H1 (cell line): ENCODE results near the gene SPTBN4. TPM values are rescaled to one million over a fixed set of nuclear protein-coding genes. Genes with fewer than 3 reads are reported as not detected.

ENCODE experiments used
- CTCF ChIA-PET: fragments of 300-600 bp; sonication (Branson Sonifier 250); formaldehyde crosslinking; loops from one replicate; lab custom pipeline; 2021; ENCODE audit not compliant: partially characterized antibody; lab: Charles Lee
- POLR2A ChIA-PET: fragments of 300-600 bp; sonication (Branson Sonifier 250); formaldehyde crosslinking; loops from one replicate; lab custom pipeline; 2021; ENCODE audit warnings: inconsistent platforms; ENCODE audit not compliant: partially characterized antibody; lab: Charles Lee
- DNase-seq, 2 experiments: peaks; one replicate each; pipeline versions ENCODE4 v3.0.0 to v3.0.0-alpha.2; 2010 to 2022; ENCODE audit warnings: low spot score in 2 of 2, low read depth in 1 of 2, mixed read lengths in 1 of 2
- FAIRE-seq: peaks from 2 replicates; lab custom pipeline; 2011; peaks lifted over from hg19 to GRCh38; lab: Jason Lieb, UNC
- H2AFZ ChIP-seq: 2 replicates; pipeline ENCODE4 v1.8.1; 2012; ENCODE audit warnings: low read length, inconsistent platforms
- H2AK5ac ChIP-seq: 2 replicates; pipeline ENCODE4 v1.6.1; 2013; ENCODE audit warnings: low read depth, low read length
- H2BK120ac ChIP-seq: replicated peaks from 2 replicates; pipeline ENCODE3; 2013; ENCODE audit warnings: low read depth, low read length, inconsistent platforms
- H2BK12ac ChIP-seq: 2 replicates; pipeline ENCODE4 v1.6.1; 2013; ENCODE audit warnings: low read depth, low read length
- H2BK15ac ChIP-seq: 2 replicates; pipeline ENCODE4 v1.6.1; 2013; ENCODE audit warnings: low read length
- H2BK20ac ChIP-seq: 2 replicates; pipeline ENCODE4 v1.6.1; 2013; ENCODE audit warnings: low read length
- H2BK5ac ChIP-seq: 2 replicates; pipeline ENCODE4 v1.6.1; 2013; ENCODE audit warnings: low read depth, low read length
- H3K14ac ChIP-seq: 2 replicates; pipeline ENCODE4 v1.6.1; 2013; ENCODE audit warnings: inconsistent platforms; ENCODE audit not compliant: insufficient read length
- H3K18ac ChIP-seq: 2 replicates; pipeline ENCODE4 v1.6.1; 2013; ENCODE audit warnings: low read length; ENCODE audit errors: extremely low read depth
- H3K23ac ChIP-seq: 2 replicates; pipeline ENCODE4 v1.6.1; 2013; ENCODE audit warnings: inconsistent platforms; ENCODE audit not compliant: insufficient read length
- H3K23me2 ChIP-seq: 2 replicates; pipeline ENCODE4 v1.6.1; 2013; ENCODE audit warnings: low read depth, low read length
- H3K27ac ChIP-seq: 2 replicates; pipeline ENCODE4 v1.6.1; 2011; ENCODE audit warnings: low read depth, low read length, inconsistent platforms
- H3K27me3 ChIP-seq, 4 experiments: replicated peaks in 1 of 4; 1 replicate in 1 of 4; 2 replicates in 3 of 4; pipeline versions ENCODE4 v1.6.1 to v1.8.1; 2011 to 2013; ENCODE audit warnings: low read length in 3 of 4, mild to moderate bottlenecking in 3 of 4, inconsistent platforms in 2 of 4, mixed read lengths in 2 of 4, moderate library complexity in 1 of 4; ENCODE audit not compliant: control insufficient read depth in 3 of 4, insufficient read depth in 3 of 4; ENCODE audit errors: extremely low read depth in 1 of 4
- H3K36me3 ChIP-seq, 4 experiments: 2 replicates each; pipeline versions ENCODE4 v1.6.1 to v1.8.1; 2011 to 2013; ENCODE audit warnings: mild to moderate bottlenecking in 4 of 4, low read length in 3 of 4, moderate library complexity in 2 of 4, control low read depth in 1 of 4, inconsistent platforms in 1 of 4; ENCODE audit not compliant: insufficient read depth in 4 of 4, control insufficient read depth in 2 of 4
- H3K4ac ChIP-seq: replicated peaks from 2 replicates; pipeline ENCODE3; 2013; ENCODE audit warnings: low read length, low read depth, mixed read lengths, inconsistent platforms; ENCODE audit not compliant: insufficient read length
- H3K4me1 ChIP-seq, 4 experiments: replicated peaks in 1 of 4; 1 replicate in 1 of 4; 2 replicates in 3 of 4; pipeline versions ENCODE4 v1.6.1 to v1.8.1; 2011 to 2013; ENCODE audit warnings: low read length in 3 of 4, inconsistent platforms in 2 of 4, mixed read lengths in 1 of 4; ENCODE audit not compliant: insufficient read depth in 4 of 4, control insufficient read depth in 3 of 4
- H3K4me2 ChIP-seq, 2 experiments: 2 replicates each; pipeline versions ENCODE4 v1.6.1 to v1.8.1; 2011 to 2013; ENCODE audit warnings: low read depth in 2 of 2, low read length in 2 of 2, control low read depth in 1 of 2, inconsistent platforms in 1 of 2, mild to moderate bottlenecking in 1 of 2; ENCODE audit not compliant: insufficient read depth in 1 of 2
- H3K4me3 ChIP-seq, 4 experiments: fragments of 200-600, 300-600 bp in 1 of 4; sonication (generic), shearing (Covaris generic), sonication (Bioruptor Twin) in 1 of 4; 2 replicates each; pipeline versions ENCODE4 v1.5.1 to v1.8.1; 2011 to 2016; ENCODE audit warnings: low read length in 4 of 4, low read depth in 3 of 4, control low read depth in 2 of 4, inconsistent platforms in 2 of 4, mild to moderate bottlenecking in 2 of 4, mixed read lengths in 1 of 4, moderate library complexity in 1 of 4; ENCODE audit not compliant: insufficient read depth in 2 of 4; ENCODE audit errors: extremely low read depth in 1 of 4
- H3K56ac ChIP-seq: replicated peaks from 2 replicates; pipeline ENCODE3; 2013; ENCODE audit warnings: low read depth, mild to moderate bottlenecking, mixed read lengths, low read length, inconsistent platforms; ENCODE audit not compliant: insufficient read length
- H3K79me1 ChIP-seq: 2 replicates; pipeline ENCODE4 v1.6.1; 2013; ENCODE audit warnings: low read depth, low read length, control low read depth
- H3K79me2 ChIP-seq, 2 experiments: 2 replicates each; pipeline versions ENCODE4 v1.6.1 to v1.8.1; 2012 to 2013; ENCODE audit warnings: low read length in 2 of 2, mild to moderate bottlenecking in 2 of 2, inconsistent platforms in 1 of 2; ENCODE audit not compliant: insufficient read depth in 2 of 2, control insufficient read depth in 1 of 2
- H3K9ac ChIP-seq, 4 experiments: replicated peaks in 1 of 4; 1 replicate in 1 of 4; 2 replicates in 3 of 4; pipeline versions ENCODE4 v1.6.1 to v1.8.1; 2011 to 2013; ENCODE audit warnings: low read depth in 3 of 4, low read length in 3 of 4, control low read depth in 2 of 4, mild to moderate bottlenecking in 2 of 4, moderate library complexity in 2 of 4, inconsistent platforms in 1 of 4; ENCODE audit errors: extremely low read depth in 1 of 4
- H3K9me3 ChIP-seq, 2 experiments: 2 replicates each; pipeline versions ENCODE4 v1.6.1 to v1.8.1; 2012 to 2013; ENCODE audit warnings: mild to moderate bottlenecking in 2 of 2, moderate library complexity in 2 of 2, control low read depth in 1 of 2, inconsistent platforms in 1 of 2, low read depth in 1 of 2, low read length in 1 of 2, mixed read lengths in 1 of 2; ENCODE audit not compliant: insufficient read depth in 2 of 2
- H4K20me1 ChIP-seq, 2 experiments: replicated peaks in 1 of 2; 2 replicates each; pipeline versions ENCODE3 to v1.8.1; 2011 to 2013; ENCODE audit warnings: inconsistent platforms in 2 of 2, low read length in 2 of 2, mild to moderate bottlenecking in 1 of 2; ENCODE audit not compliant: insufficient read depth in 2 of 2, control insufficient read depth in 1 of 2
- H4K5ac ChIP-seq: 2 replicates; pipeline ENCODE4 v1.6.1; 2013; ENCODE audit warnings: low read length, low read depth, mixed read lengths, inconsistent platforms; ENCODE audit not compliant: insufficient read length
- H4K8ac ChIP-seq: 2 replicates; pipeline ENCODE4 v1.8.0; 2013; ENCODE audit warnings: mild to moderate bottlenecking, moderate library complexity, low read length, inconsistent platforms; ENCODE audit not compliant: insufficient read depth; ENCODE audit errors: extremely low read depth
- H4K91ac ChIP-seq: replicated peaks from 2 replicates; pipeline ENCODE3; 2013; ENCODE audit warnings: low read length, mixed read lengths, inconsistent platforms; ENCODE audit not compliant: insufficient read length
- ASH2L ChIP-seq: fragments of 200-600, 300-600 bp; sonication (generic); IDR thresholded peaks from one replicate; pipeline ENCODE4 v1.7.1; 2017; ENCODE audit warnings: low read length
- BACH1 ChIP-seq: IDR thresholded peaks from 2 replicates; pipeline ENCODE4 v1.6.1; 2012; ENCODE audit warnings: low read length, improper control_type of control experiment
- CBX8 ChIP-seq: fragments of 300-800, 300-1000 bp; sonication (generic); IDR thresholded peaks from 2 replicates; pipeline ENCODE4 v1.7.1; 2016; ENCODE audit warnings: low read depth, low read length, borderline replicate concordance
- CHD1 ChIP-seq: IDR thresholded peaks from 2 replicates; pipeline ENCODE4 v1.6.1; 2012; ENCODE audit warnings: low read depth, low read length, improper control_type of control experiment
- EZH2 ChIP-seq: fragments of 200-600 bp; sonication (generic); IDR thresholded peaks from 2 replicates; pipeline ENCODE4 v1.7.1; 2012; ENCODE audit warnings: low read depth, mild to moderate bottlenecking, moderate library complexity, low read length, inconsistent platforms; ENCODE audit not compliant: severe bottlenecking
- NANOG ChIP-seq: IDR thresholded peaks from 2 replicates; pipeline ENCODE4 v1.6.1; 2011; ENCODE audit warnings: low read length, low read depth, mild to moderate bottlenecking, inconsistent platforms; ENCODE audit not compliant: insufficient read depth, poor library complexity, severe bottlenecking
- NRF1 ChIP-seq: IDR thresholded peaks from 2 replicates; pipeline ENCODE4 v1.6.1; 2011; ENCODE audit warnings: mild to moderate bottlenecking, low read depth, low read length, improper control_type of control experiment
- RAD21 ChIP-seq, 2 experiments: IDR thresholded peaks in 1 of 2; conservative IDR thresholded peaks in 1 of 2; 2 replicates each; pipeline ENCODE4 v1.6.1; 2011; ENCODE audit warnings: low read depth in 2 of 2, low read length in 2 of 2, improper control_type of control experiment in 1 of 2, inconsistent platforms in 1 of 2, mild to moderate bottlenecking in 1 of 2, moderate library complexity in 1 of 2
- RXRA ChIP-seq: IDR thresholded peaks from 2 replicates; pipeline ENCODE4 v1.6.1; 2011; ENCODE audit warnings: low read depth, mild to moderate bottlenecking, low read length, moderate library complexity; ENCODE audit not compliant: insufficient read depth
- SIRT6 ChIP-seq: IDR thresholded peaks from one replicate; pipeline ENCODE4 v1.7.1; 2012; ENCODE audit warnings: low read length, inconsistent platforms
- SP2 ChIP-seq: IDR thresholded peaks from 2 replicates; pipeline ENCODE4 v1.6.1; 2012; ENCODE audit warnings: mild to moderate bottlenecking, low read length, inconsistent platforms
- SP4 ChIP-seq: IDR thresholded peaks from 2 replicates; pipeline ENCODE4 v1.6.1; 2012; ENCODE audit warnings: low read length, inconsistent platforms
- ZNF274 ChIP-seq: IDR thresholded peaks from 2 replicates; pipeline ENCODE4 v1.7.0; 2012; ENCODE audit warnings: low read length, borderline replicate concordance; ENCODE audit errors: extremely low read depth
- WGBS, 2 experiments: shearing (Covaris generic) in 1 of 2; methylation state at CpG; one replicate each; pipeline versions ENCODE4 v1.1.6 to v1.1.7; 2013 to 2015; ENCODE audit warnings: low lambda C conversion rate in 2 of 2, mixed read lengths in 2 of 2, inconsistent platforms in 1 of 2, low coverage in 1 of 2, missing lambda C conversion rate in 1 of 2; ENCODE audit not compliant: insufficient replicate concordance in 2 of 2, insufficient coverage in 1 of 2, insufficient read length in 1 of 2; ENCODE audit errors: extremely low coverage in 1 of 2, missing lambda C conversion rate in 1 of 2; 5-methylcytosine and 5-hydroxymethylcytosine counted together
- polyA plus RNA-seq, 7 experiments: library from polyadenylated mRNA; depleted of rRNA in 3 of 7; stranded (reverse) in 5 of 7; unstranded in 2 of 7; fragments of >200 nt in 5 of 7; fragments of 200-250 nt in 2 of 7; gene quantifications; 1 replicate in 5 of 7; 2 replicates in 1 of 7; 4 replicates in 1 of 7; pipeline versions ENCODE4 v1.2.1 to v1.2.3, GENCODE V29; 2011 to 2013; ENCODE audit warnings: missing spikeins in 2 of 7, mixed read lengths in 2 of 7
- total RNA-seq: library from RNA; stranded (reverse); fragmentation: NEBNext Ultra II Directional; extraction: Animal tissue kit (Norgen Biotek cat#: 25700); gene quantifications from 2 replicates; pipeline ENCODE4 v1.2.1, GENCODE V29; 2021

SPTBN4 gene
- total and polyA plus RNA-seq, 2 of the 8 experiments (the other 6 are each of a cell fraction or from before 2014, with no cell fraction given): 1.9 to 3.0 TPM

GRCh38 chr19:40555978-40556689 lies 89.3 kb downstream of the SPTBN4 start:
- CTCF ChIA-PET: interaction anchor here (1.1 to 9.2 kb wide), 11 partner anchors 10 to 79 kb away, joined by 3 to 95 read pairs (median 6); no protein-coding TSS in a partner anchor
- H2BK20ac ChIP-seq: no peak overlapping the region
- H3K14ac ChIP-seq: no peak overlapping the region
- no peak overlapping the region for H3K56ac ChIP-seq
- H3K23me2 ChIP-seq: peaks cover 3% of the 10 kb centered on the region; the same call in 1 of the 2 replicates
- H2BK12ac ChIP-seq: no peak overlapping the region
- no peaks in the 10 kb centered on the region for H3K36me3 ChIP-seq
- H2BK120ac ChIP-seq: no peak overlapping the region
- H4K8ac ChIP-seq: no peak overlapping the region
- no peak overlapping the region for H3K4me2 ChIP-seq
- POLR2A ChIA-PET: interaction anchor here (0.6 to 1.5 kb wide), 3 partner anchors 11 to 43 kb away, joined by 3 to 4 read pairs (median 3); no protein-coding TSS in a partner anchor
- H4K91ac ChIP-seq: no peak overlapping the region
- no peak overlapping the region for H2AK5ac ChIP-seq
- H3K4me3 ChIP-seq: no peak overlapping the region
- H3K27me3 ChIP-seq: peaks cover 7 to 41% (median 28%) of the 10 kb centered on the region in 4 experiments
- no peaks in the 10 kb centered on the region for H3K9me3 ChIP-seq
- no peak for DNase-seq
- H3K79me2 ChIP-seq: no peaks in the 10 kb centered on the region
- no peaks in the 10 kb centered on the region for H3K79me1 ChIP-seq
- H2BK5ac ChIP-seq: no peak overlapping the region
- H4K20me1 ChIP-seq: peaks cover 0 to 1% of the 10 kb centered on the region in 2 experiments
- no peak overlapping the region for H3K23ac ChIP-seq
- 84% methylated on average over 17 of the region's 17 CpGs; no CpG with 5 or more reads in 1 of the 2 experiments for WGBS, 2 experiments
- H3K4me1 ChIP-seq: peaks cover 0 to 5% (median 2%) of the 10 kb centered on the region in 4 experiments; a peak in 4 of 7 replicates
- H3K4ac ChIP-seq: no peak overlapping the region
- H2BK15ac ChIP-seq: no peak overlapping the region
- H3K18ac ChIP-seq: no peak overlapping the region
- no peak overlapping the region for H2AFZ ChIP-seq
- H3K27ac ChIP-seq: no peak overlapping the region
- no peak overlapping the region for H3K9ac ChIP-seq
- H4K5ac ChIP-seq: no peak overlapping the region
- no peak for FAIRE-seq
- TF ChIP-seq RAD21 (IDR thresholded peaks at IDR 0.05 in 1 of 2, conservative IDR thresholded peaks at IDR 0.05 in 1 of 2; ENCODE audit: low read depth in 2 of 2, low read length in 2 of 2) (no peak), RXRA (no peak), SP4 (no peak), ZNF274 (no peak), SP2 (no peak), EZH2 (no peak), SIRT6 (no peak), CBX8 (no peak), ASH2L (no peak), NANOG (no peak), CHD1 (no peak), BACH1 (no peak), NRF1 (no peak)
